SU-DHL-6 (cell line): ENCODE data around the gene CCDC183.

Source experiments
- H2AFZ ChIP-seq: fragments of 200-600 bp; sonication (generic); 2 replicates; pipeline ENCODE4 v1.6.1; 2014; ENCODE audit warnings: low read depth, mild to moderate bottlenecking, moderate library complexity, mixed read lengths, antibody characterized with exemption, low read length; ENCODE audit not compliant: severe bottlenecking
- H3F3A ChIP-seq: fragments of 200-600 bp; shearing (Covaris generic); 2 replicates; pipeline ENCODE4 v1.6.0; 2016; ENCODE audit warnings: antibody characterized with exemption, mild to moderate bottlenecking; ENCODE audit not compliant: insufficient read depth
- H3K27ac ChIP-seq: fragments of 200-600 bp; sonication (generic); 2 replicates; pipeline ENCODE4 v1.5.1; 2016; ENCODE audit warnings: low read depth, mild to moderate bottlenecking, low read length, moderate library complexity, mixed read lengths
- H3K27me3 ChIP-seq: fragments of 200-600 bp; sonication (generic), shearing (Covaris generic); 2 replicates; pipeline ENCODE4 v1.6.0; 2014; ENCODE audit warnings: mild to moderate bottlenecking, low read length
- H3K36me3 ChIP-seq: fragments of 200-600 bp; sonication (generic); 2 replicates; pipeline ENCODE4 v1.6.1; 2014; ENCODE audit warnings: mild to moderate bottlenecking, low read length, mixed read lengths
- H3K4me2 ChIP-seq: fragments of 300-600, 200-600 bp; shearing (Covaris generic), sonication (generic); 2 replicates; pipeline ENCODE4 v1.6.0; 2014; ENCODE audit warnings: low read length, low read depth, mild to moderate bottlenecking; ENCODE audit not compliant: poor library complexity, severe bottlenecking
- H3K4me3 ChIP-seq: fragments of 200-600 bp; sonication (generic); 2 replicates; pipeline ENCODE4 v1.5.1; 2014; ENCODE audit warnings: antibody characterized with exemption, low read length, mild to moderate bottlenecking, mixed read lengths; ENCODE audit not compliant: insufficient read depth, poor library complexity, severe bottlenecking
- H3K79me2 ChIP-seq: fragments of 200-600 bp; sonication (generic); 2 replicates; pipeline ENCODE4 v1.6.1; 2014; ENCODE audit warnings: mild to moderate bottlenecking, low read length, moderate library complexity; ENCODE audit not compliant: insufficient read depth
- H3K9ac ChIP-seq: fragments of 200-600 bp; sonication (generic); 2 replicates; pipeline ENCODE4 v1.7.0; 2014; ENCODE audit warnings: mild to moderate bottlenecking, low read length
- H3K9me2 ChIP-seq: fragments of 200-600 bp; sonication (generic); replicated peaks from 2 replicates; pipeline ENCODE4 v1.6.1; 2014; ENCODE audit warnings: low read length; ENCODE audit not compliant: insufficient read depth
- H3K9me3 ChIP-seq: fragments of 200-600 bp; sonication (generic); 2 replicates; pipeline ENCODE4 v1.6.1; 2014; ENCODE audit warnings: low read length, mixed read lengths; ENCODE audit not compliant: insufficient read depth
- H4K20me1 ChIP-seq: fragments of 200-600 bp; sonication (generic); 2 replicates; pipeline ENCODE4 v1.6.1; 2014; ENCODE audit warnings: low read depth, mild to moderate bottlenecking, antibody characterized with exemption, low read length, moderate library complexity, mixed read lengths
- CTCF ChIP-seq: fragments of 200-600 bp; sonication (generic); IDR thresholded peaks from one replicate; pipeline ENCODE4 v1.5.1; 2017; ENCODE audit warnings: antibody characterized with exemption, mild to moderate bottlenecking, low read length, moderate library complexity; ENCODE audit not compliant: insufficient read depth, poor library complexity, severe bottlenecking
- EZH2phosphoT487 ChIP-seq: fragments of 200-600 bp; sonication (generic), shearing (Covaris generic); conservative IDR thresholded peaks from 2 replicates; pipeline ENCODE4 v1.6.1; 2018; ENCODE audit warnings: mild to moderate bottlenecking, antibody characterized with exemption, low read length, moderate library complexity, mixed read lengths

CCDC183 gene

GRCh38 chr9:136748201-136748600 lies 47.9 kb upstream of the CCDC183 start, which contains the start of gene LCN6:
TSS of gene LCN6 (minus strand) at chr9:136748525. CDS start at chr9:136748483, 42 bp downstream.
- Histone ChIP-seq H3K4me2 (no peak within 1 kb of the TSS), H3F3A (no peaks in the 10 kb centered on the region), H3K79me2 (no peaks in the 10 kb centered on the region), H3K9me2 (no peaks in the 10 kb centered on the region), H3K9me3 (peaks cover 9% of the 10 kb centered on the region; the same call in 1 of the 2 replicates), H2AFZ (no peak within 1 kb of the TSS), H3K27ac (no peak within 1 kb of the TSS), H3K36me3 (no peaks in the 10 kb centered on the region), H4K20me1 (no peaks in the 10 kb centered on the region), H3K27me3 (no peaks in the 10 kb centered on the region), H3K4me3 (no peak within 1 kb of the TSS), H3K9ac (no peak within 1 kb of the TSS)
- TF ChIP-seq EZH2phosphoT487 (no peak), CTCF (no peak)

GRCh38 chr9:136748666-136749611 lies 47.2 kb upstream of the CCDC183 start:
- TF ChIP-seq CTCF (no peak), EZH2phosphoT487 (no peak)
- Histone ChIP-seq H4K20me1 (no peaks in the 10 kb centered on the region), H2AFZ (no peak overlapping the region), H3K27ac (no peak overlapping the region), H3K79me2 (no peaks in the 10 kb centered on the region), H3K27me3 (no peaks in the 10 kb centered on the region), H3K36me3 (no peaks in the 10 kb centered on the region), H3K9me3 (peaks cover 9% of the 10 kb centered on the region; the same call in 1 of the 2 replicates), H3K4me2 (no peak overlapping the region), H3K9me2 (no peaks in the 10 kb centered on the region), H3K9ac (no peak overlapping the region), H3F3A (no peaks in the 10 kb centered on the region), H3K4me3 (no peak overlapping the region)

GRCh38 chr9:136750526-136750925 lies 45.6 kb upstream of the CCDC183 start:
- no peaks in the 10 kb centered on the region for H3K79me2 ChIP-seq
- H3K4me2 ChIP-seq: no peak overlapping the region
- H3K36me3 ChIP-seq: no peaks in the 10 kb centered on the region
- H3K9me2 ChIP-seq: no peaks in the 10 kb centered on the region
- H2AFZ ChIP-seq: no peak overlapping the region
- H3K27ac ChIP-seq: no peak overlapping the region
- H3K27me3 ChIP-seq: no peaks in the 10 kb centered on the region
- no peaks in the 10 kb centered on the region for H3F3A ChIP-seq
- TF ChIP-seq EZH2phosphoT487: no peak
- no peak for TF ChIP-seq CTCF
- no peak overlapping the region for H3K9ac ChIP-seq
- no peaks in the 10 kb centered on the region for H4K20me1 ChIP-seq
- peaks cover 9% of the 10 kb centered on the region; the same call in 1 of the 2 replicates for H3K9me3 ChIP-seq
- H3K4me3 ChIP-seq: no peak overlapping the region
